PFSK-1 (cell line): ENCODE results near the gene MSI2.

Source experiments
- FOXP2 ChIP-seq: optimal IDR thresholded peaks from 2 replicates; pipeline ENCODE3; 2011; ENCODE audit warnings: borderline replicate concordance, control low read depth, inconsistent platforms; ENCODE audit not compliant: insufficient read depth; ENCODE audit errors: extremely low read length, extremely low read depth
- POLR2AphosphoS5 ChIP-seq: IDR thresholded peaks from 2 replicates; pipeline ENCODE4 v1.6.1; 2012; ENCODE audit warnings: low read depth, mild to moderate bottlenecking, control low read depth, low read length, moderate library complexity
- REST ChIP-seq, 2 experiments: IDR thresholded peaks; 2 replicates each; pipeline versions ENCODE4 v1.6.1 to v1.8.0; 2011 to 2012; ENCODE audit warnings: low read depth in 2 of 2, low read length in 2 of 2, control low read depth in 1 of 2, inconsistent platforms in 1 of 2, mild to moderate bottlenecking in 1 of 2, moderate library complexity in 1 of 2; ENCODE audit not compliant: insufficient read depth in 1 of 2
- SIN3A ChIP-seq: IDR thresholded peaks from 2 replicates; pipeline ENCODE4 v1.6.1; 2012; ENCODE audit warnings: mild to moderate bottlenecking, low read length, moderate library complexity, borderline replicate concordance; ENCODE audit not compliant: insufficient read depth
- TAF1 ChIP-seq: IDR thresholded peaks from 2 replicates; pipeline ENCODE4 v1.6.1; 2012; ENCODE audit warnings: low read length, control low read depth, borderline replicate concordance; ENCODE audit not compliant: insufficient read depth

GRCh38 chr17:57366558-57367351 lies 110.4 kb downstream of the MSI2 start:
- TF ChIP-seq POLR2AphosphoS5 (no peak), REST (IDR thresholded peaks at IDR 0.05; ENCODE audit: insufficient read depth in 1 of 2, low read depth in 2 of 2, low read length in 2 of 2) (no peak), TAF1 (no peak), SIN3A (no peak), FOXP2 (no peak)
